Stomach (tissue), 4 donors: ENCODE measurements around the gene UHRF1.

Source experiments
- CTCF ChIP-seq, 7 experiments: fragments of 450-650 bp in 4 of 7; fragments of 200-600 bp in 3 of 7; sonication (generic) in 3 of 7; IDR thresholded peaks; one replicate each; pipeline ENCODE4 v1.5.1; 2016 to 2019; ENCODE audit warnings: antibody characterized with exemption in 7 of 7, control low read depth in 2 of 7, mild to moderate bottlenecking in 1 of 7
- EP300 ChIP-seq: sonication (generic); formaldehyde crosslinking; IDR thresholded peaks from one replicate; pipeline ENCODE4 v1.6.1; 2017; ENCODE audit warnings: antibody characterized with exemption
- POLR2A ChIP-seq, 4 donors: fragments of 450-650 bp; IDR thresholded peaks; one replicate each; pipeline ENCODE4 v1.6.1; 2016; ENCODE audit warnings: antibody characterized with exemption in 4 of 4, control low read depth in 2 of 4, mild to moderate bottlenecking in 1 of 4, moderate library complexity in 1 of 4
- POLR2AphosphoS5 ChIP-seq, 3 donors: sonication (generic); formaldehyde crosslinking; IDR thresholded peaks; one replicate each; pipeline ENCODE4 v1.6.1; 2016; ENCODE audit warnings: antibody characterized with exemption in 3 of 3

DNA sequence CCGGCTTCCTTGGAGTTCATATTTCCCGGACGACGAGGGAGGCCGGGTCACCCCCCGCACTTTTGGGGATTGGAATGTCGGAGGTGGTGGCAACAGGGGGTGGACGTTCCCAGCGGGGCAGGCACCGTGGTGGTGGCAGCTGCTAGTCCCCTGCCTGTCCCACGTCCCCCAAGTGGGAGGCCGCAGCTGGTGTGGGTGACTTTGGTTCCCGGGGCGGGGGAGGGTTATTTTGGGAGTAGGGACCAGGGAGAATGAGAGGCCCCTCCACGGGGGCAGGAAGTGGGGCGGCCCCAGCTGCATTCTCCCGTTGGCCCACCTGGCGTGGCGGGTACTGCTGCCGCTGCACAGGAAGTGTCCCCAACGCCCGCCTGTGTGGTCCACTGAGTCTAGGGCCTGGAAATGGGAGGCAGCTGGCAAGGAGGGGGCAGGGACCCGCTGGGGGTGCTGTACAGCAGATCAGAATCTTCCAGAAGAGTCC lies 30.8 kb upstream of the UHRF1 start:
- TF ChIP-seq CTCF (IDR thresholded peaks at IDR 0.05) (no peak), POLR2A (IDR thresholded peaks at IDR 0.05) (no peak), EP300 (no peak), POLR2AphosphoS5 (IDR thresholded peaks at IDR 0.05) (no peak)
